Mesenteric fat pad (tissue), 1 donor: ENCODE measurements around the gene INF2. TPM values are rescaled to one million over a fixed set of nuclear protein-coding genes. Genes with fewer than 3 reads are reported as not detected.

ENCODE experiments used
- DNase-seq: peaks from one replicate; pipeline ENCODE4 v3.0.0-alpha.2; 2020; ENCODE audit warnings: low spot score
- total RNA-seq: library from RNA; stranded (reverse); fragmentation: NEBNext Ultra II Directional; extraction: Animal tissue kit (Norgen Biotek cat#: 25700); gene quantifications from one replicate; pipeline ENCODE4 v1.2.1, GENCODE V29; 2021
- donor health status: DM: yes; HTN: yes; CAD: no.

INF2 gene
- total RNA-seq, 1 donor from 2014 or later, result 160 TPM

- DNase-seq, result no peak
Measured at GRCh38 chr14:104687601-104688504, 1.6 kb upstream of the INF2 start.

- no peak for DNase-seq
Measured at GRCh38 chr14:104688505-104689108, 811 bp upstream of the INF2 start.

GRCh38 chr14:104689881-104690711 lies 678 bp downstream of the INF2 start:
- DNase-seq, result no peak

GRCh38 chr14:104690861-104691455 lies 1.5 kb downstream of the INF2 start:
- no peak for DNase-seq

GRCh38 chr14:104691546-104692260 lies 2.3 kb downstream of the INF2 start:
- DNase-seq, result no peak

GRCh38 chr14:104692261-104692938 lies 3.0 kb downstream of the INF2 start:
- DNase-seq, result no peak

- DNase-seq, result no peak
Measured at GRCh38 chr14:104692939-104693315, 3.5 kb downstream of the INF2 start.

- no peak for DNase-seq
Measured at GRCh38 chr14:104693482-104694431, 4.3 kb downstream of the INF2 start.

- no peak for DNase-seq
Measured at GRCh38 chr14:104694475-104694950, 5.1 kb downstream of the INF2 start.

- no peak for DNase-seq
Measured at GRCh38 chr14:104694991-104695659, 5.7 kb downstream of the INF2 start.

GRCh38 chr14:104695660-104696000 lies 6.2 kb downstream of the INF2 start:
- DNase-seq, result no peak

- no peak for DNase-seq
Measured at GRCh38 chr14:104696671-104697316, 7.4 kb downstream of the INF2 start.

GRCh38 chr14:104697317-104697703 lies 7.9 kb downstream of the INF2 start:
- DNase-seq, result no peak

GRCh38 chr14:104697892-104698583 lies 8.6 kb downstream of the INF2 start:
- no peak for DNase-seq

GRCh38 chr14:104698688-104699425 lies 9.4 kb downstream of the INF2 start:
- no peak for DNase-seq

GRCh38 chr14:104699426-104699748 lies 10.0 kb downstream of the INF2 start:
- DNase-seq, result no peak

GRCh38 chr14:104700225-104700651 lies 10.8 kb downstream of the INF2 start:
- DNase-seq, result no peak
